Body of pancreas (tissue), 4 donors: Measurements from ENCODE around the gene PNPLA7. TPM values are rescaled to one million over a fixed set of nuclear protein-coding genes. Genes with fewer than 3 reads are reported as not detected.

Source experiments
- ATAC-seq: fragments of 150-250 bp; one replicate; pipeline ENCODE4 v1.9.1; 2016
- DNase-seq, 4 donors: peaks; one replicate each; pipeline ENCODE4 v3.0.0-alpha.2; 2019
- H3K27ac ChIP-seq, 4 donors: fragments of 200-600 bp; sonication (generic); 1 replicate in 3 of 4; 2 replicates in 1 of 4; pipeline versions ENCODE4 v1.5.1 to v1.6.1; 2016 to 2019; ENCODE audit warnings: mild to moderate bottlenecking in 1 of 4, mixed read lengths in 1 of 4, moderate library complexity in 1 of 4
- H3K27me3 ChIP-seq, 2 donors: fragments of 200-600 bp; sonication (generic); one replicate each; pipeline ENCODE4 v1.6.0; 2016; ENCODE audit warnings: mild to moderate bottlenecking in 1 of 2
- H3K36me3 ChIP-seq, 2 donors: fragments of 200-600 bp; sonication (generic); replicated peaks in 1 of 2; 2 replicates each; pipeline ENCODE4 v1.5.1; 2016; ENCODE audit warnings: low read depth in 2 of 2; ENCODE audit not compliant: insufficient read depth in 1 of 2
- H3K4me1 ChIP-seq: fragments of 200-600 bp; sonication (generic); one replicate; pipeline ENCODE4 v1.6.0; 2016
- H3K4me3 ChIP-seq, 2 donors: fragments of 200-600 bp; sonication (generic); 1 replicate in 1 of 2; 2 replicates in 1 of 2; pipeline ENCODE4 v1.5.1; 2016 to 2019
- H3K9me3 ChIP-seq, 3 donors: fragments of 200-600 bp; sonication (generic); 1 replicate in 2 of 3; 2 replicates in 1 of 3; pipeline ENCODE4 v1.5.1; 2016
- CTCF ChIP-seq, 7 experiments: fragments of 450-650 bp in 4 of 7; fragments of 200-600 bp in 3 of 7; sonication (generic) in 3 of 7; IDR thresholded peaks; one replicate each; pipeline ENCODE4 v1.5.1; 2016 to 2019; ENCODE audit warnings: antibody characterized with exemption in 7 of 7
- POLR2A ChIP-seq, 3 donors: fragments of 450-650 bp; IDR thresholded peaks; one replicate each; pipeline ENCODE4 v1.6.1; 2016; ENCODE audit warnings: antibody characterized with exemption in 3 of 3, mild to moderate bottlenecking in 2 of 3
- WGBS, 2 donors: methylation state at CpG; one replicate each; pipeline ENCODE4 v1.1.5; 2017; 5-methylcytosine and 5-hydroxymethylcytosine counted together
- intact Hi-C: fragments of 100-400 bp; cut with DNase I; formaldehyde crosslinking; loops from one replicate; pipeline ENCODE4 v1.15.1; 2023
- total RNA-seq, 2 donors: library from RNA; depleted of rRNA; stranded (reverse); fragments of >200 nt; gene quantifications; one replicate each; pipeline ENCODE4 v1.1.0, GENCODE V29; 2016

The PNPLA7 gene
- total RNA-seq, 2 donors from 2014 or later = 16.1 to 27.7 TPM

GRCh38 chr9:137465000-137465719, 85.0 kb downstream of the PNPLA7 start:
- ATAC-seq (no peak), DNase-seq (no peak)
- intact Hi-C loops = no loop called here
- 88 to 91% methylated on average over 20 to 23 of the region's 23 CpGs for WGBS, 2 donors
- peaks cover under 1% of the 10 kb centered on the region for H3K4me1 ChIP-seq
- H3K27me3 ChIP-seq = no peaks in the 10 kb centered on the region
- no peaks in the 10 kb centered on the region for H3K36me3 ChIP-seq
- H3K27ac ChIP-seq = no peak overlapping the region
- TF ChIP-seq POLR2A (IDR thresholded peaks at IDR 0.05) = no peak
- TF ChIP-seq CTCF (IDR thresholded peaks at IDR 0.05) = no peak
- no peaks in the 10 kb centered on the region for H3K9me3 ChIP-seq
- H3K4me3 ChIP-seq = no peak overlapping the region

GRCh38 chr9:137464291-137464999, 85.8 kb downstream of the PNPLA7 start:
- TF ChIP-seq CTCF (IDR thresholded peaks at IDR 0.05) (no peak), POLR2A (IDR thresholded peaks at IDR 0.05) (no peak)
- Histone ChIP-seq H3K9me3 (no peaks in the 10 kb centered on the region), H3K27ac (no peak overlapping the region), H3K4me1 (peaks cover 7% of the 10 kb centered on the region), H3K36me3 (no peaks in the 10 kb centered on the region), H3K27me3 (no peaks in the 10 kb centered on the region), H3K4me3 (no peak overlapping the region)
- no peak for ATAC-seq
- intact Hi-C loops = no loop called here
- no peak for DNase-seq
- WGBS, 2 donors = 90 to 93% methylated on average over 4 to 28 of the region's 28 CpGs

GRCh38 chr9:137463931-137464290, 86.3 kb downstream of the PNPLA7 start:
- DNase-seq (no peak), ATAC-seq (no peak)
- H3K27ac ChIP-seq = no peak overlapping the region
- H3K4me1 ChIP-seq = peaks cover 9% of the 10 kb centered on the region
- no peaks in the 10 kb centered on the region for H3K9me3 ChIP-seq
- intact Hi-C loops = no loop called here
- H3K4me3 ChIP-seq = no peak overlapping the region
- WGBS, 2 donors = 90 to 97% methylated on average over 10 to 18 of the region's 18 CpGs
- H3K36me3 ChIP-seq = no peaks in the 10 kb centered on the region
- no peak for TF ChIP-seq CTCF (IDR thresholded peaks at IDR 0.05)
- TF ChIP-seq POLR2A (IDR thresholded peaks at IDR 0.05) = no peak
- no peaks in the 10 kb centered on the region for H3K27me3 ChIP-seq

- intact Hi-C loops = no loop called here
- 88 to 94% methylated on average over 20 to 28 of the region's 30 CpGs for WGBS, 2 donors
- H3K36me3 ChIP-seq = no peaks in the 10 kb centered on the region
- no peak overlapping the region for H3K4me3 ChIP-seq
- DNase-seq = no peak
- no peak for TF ChIP-seq CTCF (IDR thresholded peaks at IDR 0.05)
- TF ChIP-seq POLR2A (IDR thresholded peaks at IDR 0.05) = no peak
- no peak overlapping the region for H3K27ac ChIP-seq
- H3K4me1 ChIP-seq = peaks cover 15% of the 10 kb centered on the region
- no peaks in the 10 kb centered on the region for H3K9me3 ChIP-seq
- ATAC-seq = no peak
- H3K27me3 ChIP-seq = no peaks in the 10 kb centered on the region
Observed at GRCh38 chr9:137462986-137463930, 86.9 kb downstream of the PNPLA7 start.
